Gastrocnemius medialis (tissue), 4 donors: Measurements from ENCODE around the gene FDX1. TPM values are rescaled to one million over a fixed set of nuclear protein-coding genes. Genes with fewer than 3 reads are reported as not detected.

Experiments
- ATAC-seq, 2 donors: fragments of 150-250 bp; one replicate each; pipeline ENCODE4 v1.9.1; 2016
- DNase-seq, 2 donors: peaks; one replicate each; pipeline ENCODE4 v3.0.0-alpha.2; 2019
- H3K27ac ChIP-seq, 4 donors: fragments of 200-600 bp; sonication (generic); 1 replicate in 1 of 4; 2 replicates in 3 of 4; pipeline ENCODE4 v1.5.1; 2016 to 2018; ENCODE audit warnings: mild to moderate bottlenecking in 2 of 4, moderate library complexity in 1 of 4
- H3K27me3 ChIP-seq, 3 donors: fragments of 200-600 bp; sonication (generic) in 2 of 3; 1 replicate in 1 of 3; 2 replicates in 2 of 3; pipeline versions ENCODE4 v1.5.1 to v1.6.0; 2016 to 2019; ENCODE audit warnings: mild to moderate bottlenecking in 1 of 3, moderate library complexity in 1 of 3
- H3K36me3 ChIP-seq, 2 donors: fragments of 200-600 bp; sonication (generic) in 1 of 2; one replicate each; pipeline ENCODE4 v1.5.1; 2017 to 2018
- H3K4me1 ChIP-seq, 2 donors: fragments of 200-600 bp; sonication (generic) in 1 of 2; one replicate each; pipeline ENCODE4 v1.5.1; 2016 to 2017; ENCODE audit warnings: mild to moderate bottlenecking in 2 of 2
- H3K4me3 ChIP-seq, 4 donors: fragments of 200-600 bp; sonication (generic) in 3 of 4; 1 replicate in 1 of 4; 2 replicates in 3 of 4; pipeline ENCODE4 v1.5.1; 2016 to 2019; ENCODE audit warnings: mild to moderate bottlenecking in 2 of 4
- H3K9me3 ChIP-seq, 3 donors: fragments of 200-600 bp; sonication (generic) in 2 of 3; 1 replicate in 1 of 3; 2 replicates in 2 of 3; pipeline ENCODE4 v1.5.1; 2016 to 2019
- CTCF ChIP-seq, 5 experiments: fragments of 450-650 bp in 3 of 5; fragments of 200-600 bp in 2 of 5; sonication (generic) in 2 of 5; IDR thresholded peaks in 4 of 5; conservative IDR thresholded peaks in 1 of 5; 1 replicate in 4 of 5; 2 replicates in 1 of 5; pipeline ENCODE4 v1.5.1; 2016 to 2019; ENCODE audit warnings: antibody characterized with exemption in 5 of 5, mild to moderate bottlenecking in 3 of 5, moderate library complexity in 3 of 5
- POLR2A ChIP-seq, 2 donors: fragments of 450-650 bp; IDR thresholded peaks; one replicate each; pipeline ENCODE4 v1.6.1; 2017; ENCODE audit warnings: antibody characterized with exemption in 2 of 2, mild to moderate bottlenecking in 2 of 2, moderate library complexity in 2 of 2
- in situ Hi-C, 4 donors: fragments of 200-750 bp; cut with MboI; loops; one replicate each; pipeline versions ENCODE4 v1.15.0 to v1.8.0; 2017; ENCODE audit warnings: low sequenced_read_pairs in 4 of 4
- intact Hi-C: fragments of 100-400 bp; cut with DNase I; formaldehyde crosslinking; loops from one replicate; pipeline ENCODE4 v1.15.1; 2023; ENCODE audit warnings: low total_unique reads
- total RNA-seq, 4 donors: library from RNA; depleted of rRNA; stranded (reverse); fragments of >200 nt; gene quantifications; one replicate each; pipeline versions ENCODE4 v1.1.0 to v1.2.3, GENCODE V29; 2016

The FDX1 gene
- total RNA-seq, 4 donors from 2014 or later = 13.3 to 25.0 (median 21.3) TPM

- no peak for DNase-seq
Measured at GRCh38 chr11:110513846-110514437, 84.2 kb downstream of the FDX1 start.

More at GRCh38 chr11:110513846-110514437, 84.2 kb downstream of the FDX1 start:
- H3K4me3 ChIP-seq = no peak overlapping the region
- H3K27me3 ChIP-seq = no peaks in the 10 kb centered on the region
- no peak for ATAC-seq
- in situ Hi-C loops (no loop called here), intact Hi-C loops (no loop called here)
- H3K36me3 ChIP-seq = no peaks in the 10 kb centered on the region
- H3K4me1 ChIP-seq = no peaks in the 10 kb centered on the region
- H3K9me3 ChIP-seq = no peaks in the 10 kb centered on the region
- no peak overlapping the region for H3K27ac ChIP-seq
- TF ChIP-seq POLR2A (IDR thresholded peaks at IDR 0.05) (no peak), CTCF (IDR thresholded peaks at IDR 0.05 in 4 of 5, conservative IDR thresholded peaks at IDR 0.05 in 1 of 5) (no peak)

Other genes with a start within 250 kb of the FDX1 start
- gene RDX, start 133.3 kb upstream of the FDX1 start, total RNA-seq = 100 to 1,000 TPM in 3 of 4 donors, 10 to 100 TPM in 1; 95.7 to 140 (median 115) TPM